H9 (cell line): ENCODE measurements around the gene PCBP2. TPM values are rescaled to one million over a fixed set of nuclear protein-coding genes. Genes with fewer than 3 reads are reported as not detected.
"Not testable (repeated sequence)": the region's sequence is repeated elsewhere in the genome, so short reads cannot be mapped to it uniquely, and the experiment has no call there.

Experiments used
- DNase-seq: peaks from one replicate; pipeline ENCODE4 v3.0.0-alpha.2; 2017
- H2AFZ ChIP-seq: one replicate; pipeline ENCODE4 v1.6.1; 2013; ENCODE audit warnings: mild to moderate bottlenecking, low read length, control low read depth, moderate library complexity
- H2AK5ac ChIP-seq: 2 replicates; pipeline ENCODE4 v1.6.1; 2013; ENCODE audit warnings: low read length, control low read depth, mixed read lengths; ENCODE audit not compliant: insufficient read length
- H2BK120ac ChIP-seq: one replicate; pipeline ENCODE4 v1.6.1; 2013; ENCODE audit warnings: low read depth, mild to moderate bottlenecking, low read length, control low read depth, inconsistent platforms; ENCODE audit not compliant: poor library complexity, severe bottlenecking
- H2BK12ac ChIP-seq: 2 replicates; pipeline ENCODE4 v1.6.1; 2013; ENCODE audit warnings: low read length, control low read depth, mixed read lengths, low read depth; ENCODE audit not compliant: insufficient read length
- H2BK15ac ChIP-seq: 2 replicates; pipeline ENCODE4 v1.6.1; 2013; ENCODE audit warnings: low read depth, low read length, control low read depth
- H2BK20ac ChIP-seq: one replicate; pipeline ENCODE4 v1.6.1; 2013; ENCODE audit warnings: low read depth, mild to moderate bottlenecking, low read length, control low read depth, inconsistent platforms; ENCODE audit not compliant: poor library complexity, severe bottlenecking
- H2BK5ac ChIP-seq: 2 replicates; pipeline ENCODE4 v1.6.1; 2013; ENCODE audit warnings: low read length, control low read depth, mixed read lengths; ENCODE audit not compliant: insufficient read length
- H3K14ac ChIP-seq: 2 replicates; pipeline ENCODE4 v1.6.1; 2013; ENCODE audit warnings: low read length, control low read depth; ENCODE audit not compliant: insufficient read depth
- H3K18ac ChIP-seq: 2 replicates; pipeline ENCODE4 v1.6.1; 2013; ENCODE audit warnings: low read depth, mild to moderate bottlenecking, mixed read lengths, low read length, control low read depth; ENCODE audit not compliant: insufficient read length
- H3K23ac ChIP-seq: 2 replicates; pipeline ENCODE4 v1.6.1; 2013; ENCODE audit warnings: low read length, control low read depth, mixed read lengths, low read depth; ENCODE audit not compliant: insufficient read length
- H3K23me2 ChIP-seq: 2 replicates; pipeline ENCODE4 v1.6.1; 2013; ENCODE audit warnings: low read depth, mild to moderate bottlenecking, mixed read lengths, low read length, control low read depth; ENCODE audit not compliant: insufficient read length, poor library complexity, severe bottlenecking
- H3K27ac ChIP-seq: 2 replicates; pipeline ENCODE4 v1.5.1; 2013; ENCODE audit warnings: low read length, control low read depth, mixed read lengths, low read depth; ENCODE audit not compliant: insufficient read length
- H3K27me3 ChIP-seq: 2 replicates; pipeline ENCODE4 v1.6.1; 2013; ENCODE audit warnings: low read length, control low read depth, inconsistent platforms; ENCODE audit not compliant: insufficient read depth
- H3K4ac ChIP-seq: 2 replicates; pipeline ENCODE4 v1.6.1; 2013; ENCODE audit warnings: low read depth, mild to moderate bottlenecking, control low read depth, inconsistent platforms, low read length, moderate library complexity
- H3K4me1 ChIP-seq: 2 replicates; pipeline ENCODE4 v1.6.1; 2013; ENCODE audit warnings: low read length, control low read depth, inconsistent platforms; ENCODE audit not compliant: insufficient read depth
- H3K4me2 ChIP-seq: 2 replicates; pipeline ENCODE4 v1.6.1; 2013; ENCODE audit warnings: low read length, control low read depth, mixed read lengths; ENCODE audit not compliant: insufficient read length, insufficient read depth
- H3K56ac ChIP-seq: 2 replicates; pipeline ENCODE4 v1.6.1; 2013; ENCODE audit warnings: low read depth, mild to moderate bottlenecking, mixed read lengths, low read length, control low read depth; ENCODE audit not compliant: insufficient read length
- H3K79me1 ChIP-seq: 2 replicates; pipeline ENCODE4 v1.6.1; 2013; ENCODE audit warnings: low read depth, mild to moderate bottlenecking, moderate library complexity, low read length, control low read depth, inconsistent platforms; ENCODE audit not compliant: insufficient read depth, poor library complexity, severe bottlenecking
- H3K79me2 ChIP-seq: 2 replicates; pipeline ENCODE4 v1.6.1; 2013; ENCODE audit warnings: low read length, control low read depth, inconsistent platforms; ENCODE audit not compliant: insufficient read depth
- H3K9ac ChIP-seq: 2 replicates; pipeline ENCODE4 v1.6.1; 2013; ENCODE audit warnings: low read length, control low read depth, mixed read lengths; ENCODE audit not compliant: insufficient read length; ENCODE audit errors: extremely low read depth
- H3K9me3 ChIP-seq: one replicate; pipeline ENCODE4 v1.6.1; 2013; ENCODE audit warnings: low read depth, low read length, inconsistent platforms; ENCODE audit not compliant: control insufficient read depth
- H3T11ph ChIP-seq: one replicate; pipeline ENCODE4 v1.6.1; 2013; ENCODE audit warnings: mild to moderate bottlenecking, low read length, control low read depth, inconsistent platforms
- H4K20me1 ChIP-seq: one replicate; pipeline ENCODE4 v1.6.1; 2013; ENCODE audit not compliant: control insufficient read depth, insufficient read length, insufficient read depth
- H4K5ac ChIP-seq: 2 replicates; pipeline ENCODE4 v1.6.1; 2013; ENCODE audit warnings: low read depth, mild to moderate bottlenecking, mixed read lengths, low read length, control low read depth; ENCODE audit not compliant: insufficient read length
- H4K8ac ChIP-seq: replicated peaks from 2 replicates; pipeline ENCODE4 v1.6.1; 2013; ENCODE audit warnings: low read length, control low read depth, mixed read lengths, low read depth; ENCODE audit not compliant: insufficient read length
- H4K91ac ChIP-seq: 2 replicates; pipeline ENCODE4 v1.6.1; 2013; ENCODE audit warnings: low read depth, mild to moderate bottlenecking, moderate library complexity, mixed read lengths, low read length, control low read depth; ENCODE audit not compliant: insufficient read length
- H3K27ac Mint-ChIP-seq, 3 experiments: 2 replicates in 2 of 3; 3 replicates in 1 of 3; pipeline ENCODE4 v1.8.0; 2020 to 2021; ENCODE audit warnings: mixed read lengths in 3 of 3, mild to moderate bottlenecking in 1 of 3, moderate library complexity in 1 of 3
- H3K27me3 Mint-ChIP-seq: 2 replicates; pipeline ENCODE4 v1.8.0; 2021; ENCODE audit warnings: low read depth, mild to moderate bottlenecking, moderate library complexity, mixed read lengths
- H3K36me3 Mint-ChIP-seq, 3 experiments: 2 replicates in 2 of 3; 3 replicates in 1 of 3; pipeline ENCODE4 v1.8.0; 2020 to 2021; ENCODE audit warnings: low read depth in 3 of 3, mixed read lengths in 3 of 3; ENCODE audit not compliant: insufficient read depth in 1 of 3
- H3K4me1 Mint-ChIP-seq, 2 experiments: 2 replicates each; pipeline ENCODE4 v1.8.0; 2020; ENCODE audit warnings: mixed read lengths in 2 of 2
- H3K4me3 Mint-ChIP-seq, 2 experiments: 2 replicates in 1 of 2; 3 replicates in 1 of 2; pipeline ENCODE4 v1.8.0; 2020 to 2021; ENCODE audit warnings: mild to moderate bottlenecking in 2 of 2, mixed read lengths in 2 of 2, moderate library complexity in 1 of 2
- H3K9me3 Mint-ChIP-seq, 2 experiments: 2 replicates in 1 of 2; 3 replicates in 1 of 2; pipeline ENCODE4 v1.8.0; 2020; ENCODE audit warnings: mild to moderate bottlenecking in 2 of 2, mixed read lengths in 2 of 2, moderate library complexity in 1 of 2
- WGBS: extraction: QIAGEN DNeasy Blood & Tissue Kit; methylation state at CpG from one replicate; pipeline ENCODE4 v1.1.7; 2013; ENCODE audit warnings: missing lambda C conversion rate, low lambda C conversion rate, mixed read lengths; ENCODE audit not compliant: insufficient read length; ENCODE audit errors: extremely low coverage; 5-methylcytosine and 5-hydroxymethylcytosine counted together
- total RNA-seq: library from RNA; stranded (reverse); gene quantifications from 2 replicates; pipeline ENCODE4 v1.2.1, GENCODE V29; 2021
- TF ChIP-seq, protein P1 (sequence below): fragments of 200-600 bp; sonication (generic); conservative IDR thresholded peaks from 3 replicates; pipeline ENCODE4 v1.8.0; 2021; ENCODE audit warnings: antibody characterized with exemption, mild to moderate bottlenecking

PCBP2 gene
- total RNA-seq, 1 experiment from 2014 or later, result 1,207 TPM

DNA sequence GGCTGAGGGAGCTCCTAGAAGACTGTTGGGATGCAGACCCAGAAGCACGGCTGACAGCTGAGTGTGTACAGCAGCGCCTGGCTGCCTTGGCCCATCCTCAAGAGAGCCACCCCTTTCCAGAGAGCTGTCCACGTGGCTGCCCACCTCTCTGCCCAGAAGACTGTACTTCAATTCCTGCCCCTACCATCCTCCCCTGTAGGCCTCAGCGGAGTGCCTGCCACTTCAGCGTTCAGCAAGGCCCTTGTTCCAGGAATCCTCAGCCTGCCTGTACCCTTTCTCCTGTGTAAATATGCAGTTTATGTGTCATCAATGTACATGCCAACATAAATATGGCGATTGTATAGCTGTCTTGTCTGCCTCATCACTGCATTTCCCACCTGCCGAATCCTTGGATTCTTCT, 20.7 kb upstream of the PCBP2 start:
- no peak overlapping the region for H3T11ph ChIP-seq
- H3K23ac ChIP-seq, result no peak overlapping the region
- no peak overlapping the region for H3K4me2 ChIP-seq
- no peaks in the 10 kb centered on the region for H3K4me1 Mint-ChIP-seq
- no peak overlapping the region for H2BK120ac ChIP-seq
- H3K79me2 ChIP-seq, result no peaks in the 10 kb centered on the region
- H3K9me3 Mint-ChIP-seq, result no peaks in the 10 kb centered on the region
- no peak overlapping the region for H4K91ac ChIP-seq
- H3K56ac ChIP-seq, result no peak overlapping the region
- H3K27me3 Mint-ChIP-seq, result peaks cover 3% of the 10 kb centered on the region
- H3K14ac ChIP-seq, result no peak overlapping the region
- H3K23me2 ChIP-seq, result no peaks in the 10 kb centered on the region
- H3K9me3 ChIP-seq, result no peaks in the 10 kb centered on the region
- H2AFZ ChIP-seq, result no peak overlapping the region
- H3K36me3 Mint-ChIP-seq, result no peaks in the 10 kb centered on the region
- H2BK12ac ChIP-seq, result no peak overlapping the region
- H3K27me3 ChIP-seq, result no peaks in the 10 kb centered on the region
- H3K27ac ChIP-seq, result no peak overlapping the region
- no peak for DNase-seq
- WGBS, result no CpG with 5 or more reads among the region's 7 CpGs
- H3K9ac ChIP-seq, result no peak overlapping the region
- no peaks in the 10 kb centered on the region for H4K20me1 ChIP-seq
- no peak overlapping the region for H3K4me3 Mint-ChIP-seq
- no peak overlapping the region for H4K8ac ChIP-seq
- TF ChIP-seq, protein P1, sequence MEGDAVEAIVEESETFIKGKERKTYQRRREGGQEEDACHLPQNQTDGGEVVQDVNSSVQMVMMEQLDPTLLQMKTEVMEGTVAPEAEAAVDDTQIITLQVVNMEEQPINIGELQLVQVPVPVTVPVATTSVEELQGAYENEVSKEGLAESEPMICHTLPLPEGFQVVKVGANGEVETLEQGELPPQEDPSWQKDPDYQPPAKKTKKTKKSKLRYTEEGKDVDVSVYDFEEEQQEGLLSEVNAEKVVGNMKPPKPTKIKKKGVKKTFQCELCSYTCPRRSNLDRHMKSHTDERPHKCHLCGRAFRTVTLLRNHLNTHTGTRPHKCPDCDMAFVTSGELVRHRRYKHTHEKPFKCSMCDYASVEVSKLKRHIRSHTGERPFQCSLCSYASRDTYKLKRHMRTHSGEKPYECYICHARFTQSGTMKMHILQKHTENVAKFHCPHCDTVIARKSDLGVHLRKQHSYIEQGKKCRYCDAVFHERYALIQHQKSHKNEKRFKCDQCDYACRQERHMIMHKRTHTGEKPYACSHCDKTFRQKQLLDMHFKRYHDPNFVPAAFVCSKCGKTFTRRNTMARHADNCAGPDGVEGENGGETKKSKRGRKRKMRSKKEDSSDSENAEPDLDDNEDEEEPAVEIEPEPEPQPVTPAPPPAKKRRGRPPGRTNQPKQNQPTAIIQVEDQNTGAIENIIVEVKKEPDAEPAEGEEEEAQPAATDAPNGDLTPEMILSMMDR, result no peak
- no peak overlapping the region for H4K5ac ChIP-seq
- no peak overlapping the region; a peak in 1 of 7 replicates for H3K27ac Mint-ChIP-seq
- no peaks in the 10 kb centered on the region for H3K4me1 ChIP-seq
- H3K4ac ChIP-seq, result no peak overlapping the region
- H2AK5ac ChIP-seq, result no peak overlapping the region
- no peak overlapping the region for H2BK20ac ChIP-seq
- H2BK5ac ChIP-seq, result no peak overlapping the region
- H2BK15ac ChIP-seq, result no peak overlapping the region
- no peaks in the 10 kb centered on the region for H3K79me1 ChIP-seq
- no peak overlapping the region for H3K18ac ChIP-seq

DNA sequence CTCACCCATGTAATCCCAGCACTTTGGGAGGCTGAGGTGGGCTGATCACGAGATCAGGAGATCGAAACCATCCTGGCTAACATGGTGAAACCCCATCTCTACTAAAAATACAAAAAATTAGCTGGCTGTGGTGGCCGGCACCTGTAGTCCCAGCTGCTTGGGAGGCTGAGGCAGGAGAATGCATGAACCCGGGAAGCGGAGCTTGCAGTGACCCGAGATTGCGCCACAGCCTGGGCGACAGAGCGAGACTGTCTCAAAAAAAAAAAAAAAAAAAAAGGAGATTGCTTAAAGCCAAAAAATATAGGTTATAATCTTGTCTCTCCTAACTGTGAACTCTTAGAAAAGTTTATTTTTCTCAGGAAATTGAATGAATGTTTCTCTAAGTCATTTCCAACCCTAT, 16.6 kb upstream of the PCBP2 start:
- H3K9ac ChIP-seq, H3T11ph ChIP-seq, H3K9me3 Mint-ChIP-seq, H4K91ac ChIP-seq, H3K4me1 ChIP-seq, H2AK5ac ChIP-seq, H3K14ac ChIP-seq, H3K27ac ChIP-seq, H2BK5ac ChIP-seq, H3K79me1 ChIP-seq, H2BK15ac ChIP-seq, H4K5ac ChIP-seq, H4K20me1 ChIP-seq, H3K27me3 ChIP-seq, H2BK20ac ChIP-seq, H4K8ac ChIP-seq, H3K4ac ChIP-seq, H3K4me3 Mint-ChIP-seq, H2AFZ ChIP-seq, H3K23ac ChIP-seq, H3K79me2 ChIP-seq, H3K36me3 Mint-ChIP-seq, H3K18ac ChIP-seq, DNase-seq, H2BK12ac ChIP-seq, H3K23me2 ChIP-seq, H2BK120ac ChIP-seq, H3K27me3 Mint-ChIP-seq, H3K4me2 ChIP-seq, H3K9me3 ChIP-seq, H3K56ac ChIP-seq, H3K27ac Mint-ChIP-seq, H3K4me1 Mint-ChIP-seq: not testable (repeated sequence)
- WGBS, result no CpG with 5 or more reads among the region's 9 CpGs
